NCI-H226 (cell line): ENCODE data around the gene CTNNB1.

Source experiments
- DNase-seq: peaks from one replicate; pipeline ENCODE4 v3.0.0-alpha.2; 2015

Gene CTNNB1

DNA sequence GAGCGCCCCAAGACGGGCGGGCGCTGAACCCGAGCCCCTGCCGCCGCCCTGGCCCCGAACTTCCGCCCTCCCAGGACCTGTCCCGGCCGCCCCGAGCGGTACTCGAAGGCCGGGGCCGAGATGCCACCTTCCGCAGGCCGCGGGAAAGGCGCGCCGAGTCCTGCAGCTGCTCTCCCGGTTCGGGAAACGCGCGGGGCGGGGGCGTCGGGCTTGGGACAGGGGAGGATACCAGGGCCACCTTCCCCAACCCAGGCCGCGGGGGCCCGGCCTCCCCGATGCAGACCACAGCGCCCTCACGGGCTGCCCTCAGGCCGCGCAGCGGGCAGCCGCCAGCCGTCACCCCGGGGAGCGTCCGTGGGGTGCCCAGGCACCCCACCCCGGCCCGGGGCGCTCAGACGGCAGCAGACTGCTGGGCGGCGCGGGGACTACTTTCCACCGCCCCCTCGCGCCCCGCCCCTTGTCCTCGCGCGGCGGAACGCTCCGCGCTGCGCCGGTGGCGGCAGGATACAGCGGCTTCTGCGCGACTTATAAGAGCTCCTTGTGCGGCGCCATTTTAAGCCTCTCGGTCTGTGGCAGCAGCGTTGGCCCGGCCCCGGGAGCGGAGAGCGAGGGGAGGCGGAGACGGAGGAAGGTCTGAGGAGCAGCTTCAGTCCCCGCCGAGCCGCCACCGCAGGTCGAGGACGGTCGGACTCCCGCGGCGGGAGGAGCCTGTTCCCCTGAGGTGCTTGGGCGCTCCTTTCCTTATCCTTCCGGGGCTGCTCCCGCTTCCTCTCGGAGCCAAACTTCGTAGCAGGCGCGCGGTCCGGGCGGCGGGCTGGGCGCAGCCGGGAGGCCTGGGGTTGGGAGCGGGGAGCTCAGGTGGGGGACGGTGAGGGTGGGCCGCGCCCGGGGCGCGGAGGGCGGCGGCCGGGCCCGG lies at the start of gene CTNNB1:
Gene CTNNB1, plus strand, starts transcription at position 556 of the 916 bp plus-strand sequence. CDS start 24,564 bp downstream, outside the sequence.
- peak; percentile 88 for DNase-seq

- DNase-seq, result no peak
Observed at GRCh38 chr3:41155834-41156233, 43.5 kb upstream of the CTNNB1 start.

DNA sequence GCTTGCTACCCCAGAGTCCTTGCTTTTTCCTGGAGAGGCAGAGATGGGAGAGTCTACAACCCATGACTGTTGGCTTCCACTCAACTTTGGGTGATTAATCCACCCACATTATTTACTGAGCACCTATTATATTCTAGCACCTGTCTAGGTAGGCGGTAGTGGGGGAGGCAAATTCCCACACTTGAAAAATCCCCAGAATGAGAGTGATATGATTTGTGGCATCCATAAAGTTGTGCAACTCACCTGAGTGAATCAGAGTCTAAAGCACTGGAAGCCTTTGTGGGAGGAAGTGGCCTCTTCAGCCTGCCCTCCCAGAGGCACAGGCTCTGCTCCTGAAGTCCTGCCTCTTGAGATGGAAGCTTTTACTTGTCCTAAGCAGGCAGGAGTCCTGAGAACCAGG lies 40.4 kb upstream of the CTNNB1 start:
- peak; percentile 56 for DNase-seq

GRCh38 chr3:41159588-41160189 lies 39.6 kb upstream of the CTNNB1 start:
- no peak for DNase-seq

GRCh38 chr3:41162541-41162940 lies 36.8 kb upstream of the CTNNB1 start:
- no peak for DNase-seq

GRCh38 chr3:41163006-41163405 lies 36.3 kb upstream of the CTNNB1 start:
- DNase-seq, result no peak

GRCh38 chr3:41163421-41163820 lies 35.9 kb upstream of the CTNNB1 start:
- no peak for DNase-seq

GRCh38 chr3:41164777-41165176 lies 34.5 kb upstream of the CTNNB1 start:
- DNase-seq, result no peak

GRCh38 chr3:41167722-41168497 lies 31.4 kb upstream of the CTNNB1 start:
- DNase-seq, result no peak

DNA sequence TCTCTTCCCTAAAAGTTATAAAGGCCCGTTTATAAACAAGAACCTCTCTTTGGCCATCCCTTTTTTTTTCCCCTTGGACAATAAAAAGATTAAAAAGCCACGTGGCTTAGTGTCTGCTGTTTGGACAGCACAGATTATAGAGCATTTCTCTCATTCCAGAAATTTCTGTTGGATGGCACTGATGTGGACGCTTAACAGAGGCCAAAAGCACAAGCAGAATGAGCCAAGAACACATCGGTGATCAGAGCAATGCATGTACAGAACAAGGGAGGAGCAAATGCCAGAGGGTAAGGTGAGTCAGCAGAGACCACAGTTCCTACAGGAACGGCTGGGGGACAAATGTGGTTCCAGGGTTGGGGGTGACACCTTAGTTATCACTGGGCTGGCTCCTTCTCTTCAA lies 30.3 kb upstream of the CTNNB1 start:
- DNase-seq, result no peak

GRCh38 chr3:41173926-41174885 lies 25.1 kb upstream of the CTNNB1 start:
- no peak for DNase-seq

GRCh38 chr3:41175365-41175764 lies 23.9 kb upstream of the CTNNB1 start:
- DNase-seq, result no peak

DNA sequence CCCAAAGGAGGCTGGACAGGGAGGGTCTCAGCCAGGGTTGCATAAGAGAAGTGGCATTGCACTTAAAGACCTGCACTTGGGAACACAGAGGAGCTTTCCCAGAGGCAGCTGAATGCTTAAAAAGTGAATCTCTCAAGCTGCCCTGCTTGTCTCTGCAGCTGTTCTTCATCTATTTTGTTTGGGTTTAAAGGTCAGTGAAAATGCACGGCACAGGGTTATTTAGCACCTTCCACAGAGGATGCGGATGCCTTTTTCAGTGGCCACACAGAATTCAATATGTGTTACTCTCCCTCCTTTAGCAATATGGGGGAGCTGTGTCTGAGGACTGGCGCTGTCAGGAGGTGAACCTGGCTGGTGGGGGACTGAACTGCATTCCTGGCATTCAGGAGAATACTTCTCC lies 22.7 kb upstream of the CTNNB1 start:
- DNase-seq, result no peak

GRCh38 chr3:41178576-41178975 lies 20.7 kb upstream of the CTNNB1 start:
- DNase-seq, result no peak

DNA sequence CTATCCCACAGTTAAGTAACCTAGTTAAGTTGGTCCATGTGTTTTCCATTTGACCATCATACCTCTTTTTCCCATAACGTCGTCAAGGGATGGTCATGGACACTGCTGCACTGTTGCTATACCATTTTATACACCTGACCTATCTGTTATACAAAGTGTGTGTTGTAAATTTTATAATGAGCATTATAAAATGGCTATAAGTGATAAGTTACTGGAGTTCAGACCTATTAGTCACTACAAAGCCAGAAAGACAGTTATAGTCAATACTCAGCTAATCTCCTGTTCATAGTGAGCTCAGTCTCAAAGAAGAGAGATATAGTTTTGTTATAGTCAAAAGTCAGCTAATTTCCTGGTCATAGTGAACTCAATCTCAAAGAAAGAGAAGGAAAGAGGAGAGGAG lies 18.9 kb upstream of the CTNNB1 start:
- no peak for DNase-seq

DNA sequence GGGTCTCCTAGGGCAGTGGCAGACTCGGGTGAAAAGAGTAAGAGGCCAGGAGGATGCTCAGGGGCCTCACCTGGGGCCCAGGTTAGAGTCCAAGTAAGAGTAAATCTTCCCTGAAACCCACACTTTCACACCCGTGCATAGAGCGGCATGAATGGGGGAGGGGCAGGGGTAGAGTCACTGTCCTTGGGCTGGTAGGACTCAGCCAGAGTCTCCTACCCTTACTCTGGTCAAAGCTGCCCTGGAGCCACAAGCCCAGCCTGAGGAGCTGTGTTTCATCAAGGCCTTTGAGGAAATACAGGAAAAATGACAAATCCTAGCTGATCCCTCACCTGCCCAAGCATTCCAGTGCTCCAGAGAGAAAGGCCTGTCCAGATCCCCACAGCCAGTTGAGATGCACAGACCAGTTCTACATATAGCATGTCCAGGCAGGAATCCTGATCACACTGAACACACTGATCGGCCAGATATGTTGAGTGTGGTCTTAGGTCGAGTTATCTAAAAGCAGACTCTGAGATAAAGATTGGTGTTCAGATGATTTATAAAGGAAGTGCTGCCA lies 16.7 kb upstream of the CTNNB1 start:
- DNase-seq, result no peak

- DNase-seq, result no peak
Observed at GRCh38 chr3:41184394-41184793, 14.9 kb upstream of the CTNNB1 start.

GRCh38 chr3:41186297-41186696 lies 13.0 kb upstream of the CTNNB1 start:
- DNase-seq, result no peak

DNA sequence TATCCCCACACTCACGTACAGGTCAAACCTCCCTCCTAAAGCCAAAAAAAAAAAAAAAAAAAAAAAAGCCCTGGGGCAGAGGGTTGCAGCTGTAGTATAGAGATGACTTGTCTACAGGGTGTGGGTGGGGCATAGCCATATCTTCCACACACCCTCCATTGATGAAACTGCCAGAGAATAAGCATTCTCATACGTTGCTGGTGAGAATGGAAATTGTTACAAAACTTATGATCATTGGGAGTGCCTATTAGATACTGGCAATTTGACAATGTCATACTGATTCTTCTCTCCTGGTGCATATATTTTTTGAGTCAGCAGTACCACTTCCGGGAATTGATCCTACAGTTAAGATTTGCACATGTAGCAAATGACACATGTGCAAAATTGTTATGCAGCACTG lies 11.0 kb upstream of the CTNNB1 start:
- DNase-seq, result no peak

DNA sequence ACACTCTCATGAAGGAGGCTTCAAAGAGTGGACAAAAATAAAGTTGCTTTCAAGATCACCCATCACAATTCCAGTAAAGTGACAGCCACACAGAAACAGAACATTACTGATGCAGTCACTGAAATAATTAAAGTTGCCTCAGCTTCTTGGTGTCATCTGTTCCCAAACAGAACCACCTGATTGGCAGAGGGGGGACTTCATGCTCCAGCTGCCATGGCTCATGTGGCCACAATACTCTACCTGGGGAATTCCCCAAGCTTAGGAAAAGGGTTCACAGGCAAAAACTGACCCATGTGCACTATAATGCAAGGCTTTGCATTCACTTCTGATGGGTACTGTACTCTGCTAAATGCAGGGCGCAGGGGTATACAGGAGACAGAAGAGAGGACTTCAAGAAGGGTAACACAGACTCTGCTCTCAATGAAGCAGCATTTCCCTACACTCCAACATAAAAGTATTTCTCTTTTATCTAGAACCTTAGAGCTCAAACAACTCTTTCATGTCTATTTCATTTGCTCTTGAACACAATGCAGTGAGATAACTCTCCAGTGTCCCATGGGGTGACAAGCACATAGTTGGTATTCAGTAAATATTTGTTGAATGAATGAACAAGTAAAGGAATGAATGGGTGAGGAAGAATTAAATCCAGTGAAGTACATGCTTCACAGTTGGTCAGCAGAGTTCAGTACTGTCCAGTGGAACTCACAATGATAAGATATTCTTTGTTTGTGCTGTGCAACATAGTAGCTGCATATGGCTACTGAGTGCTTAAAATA lies 8.6 kb upstream of the CTNNB1 start:
- DNase-seq, result no peak

DNA sequence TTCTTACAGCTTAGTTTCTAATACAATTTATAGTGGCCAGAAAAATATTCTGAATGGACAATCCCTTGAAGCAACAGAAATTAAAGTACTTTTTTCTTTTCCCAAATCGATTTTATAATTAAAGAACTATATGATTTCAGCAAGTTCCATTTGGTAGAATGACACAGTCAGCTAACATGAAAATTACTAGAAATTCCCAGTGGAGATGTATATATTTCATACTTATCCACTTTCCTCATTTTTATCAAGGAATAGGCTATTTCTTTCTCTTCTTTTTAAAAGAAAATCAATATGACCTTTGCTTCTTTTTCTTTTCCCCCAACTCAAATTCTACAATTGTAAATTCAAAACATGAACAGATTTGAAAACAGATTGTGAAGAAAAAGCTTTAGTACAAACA lies 6.4 kb upstream of the CTNNB1 start:
- DNase-seq, result no peak
